ENCODE measurements around the gene DNAH11. TPM values are rescaled to one million over a fixed set of nuclear protein-coding genes. Genes with fewer than 3 reads are reported as not detected.

Gene DNAH11
- total RNA-seq, 1 experiment from 2014 or later: 0.54 TPM

DNA sequence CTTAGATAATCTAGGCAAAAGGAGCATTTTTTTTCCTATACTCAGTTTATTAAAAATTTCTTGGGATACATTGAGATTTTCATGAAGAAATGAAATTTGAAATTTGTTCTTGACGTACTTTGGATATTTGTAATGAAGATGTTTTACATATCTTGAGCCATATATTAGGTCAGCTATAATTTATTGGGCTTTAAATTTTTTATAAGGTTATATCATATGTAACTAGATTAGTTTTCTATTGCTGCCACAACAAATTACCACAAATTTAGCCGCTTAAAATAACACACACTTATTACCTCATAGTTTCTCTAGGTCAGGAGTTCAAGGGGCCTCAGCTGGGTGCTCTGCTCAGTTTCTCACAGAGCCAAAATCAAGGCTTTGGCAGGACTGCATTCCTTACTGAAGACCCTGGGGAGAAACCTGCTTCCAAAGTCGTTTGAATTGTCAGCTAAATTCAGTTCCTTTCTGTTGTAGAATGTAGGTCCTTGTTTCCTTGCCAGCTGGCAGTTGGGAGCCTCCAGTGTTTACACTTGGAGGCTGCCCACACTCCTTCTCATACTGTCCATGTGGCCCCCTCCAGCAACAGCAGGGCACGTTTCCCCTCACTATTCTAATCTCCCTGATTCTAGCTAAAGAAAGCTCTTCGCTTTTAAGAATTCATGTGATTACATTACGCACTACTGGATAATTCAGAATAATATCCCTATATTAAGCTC is 42.6 kb upstream of the DNAH11 start:
- ChIA-PET CTCF (interaction anchor here (0.7 kb wide), 1 partner anchor 402 kb away, joined by 3 read pairs; no protein-coding TSS in a partner anchor), POLR2A (ENCODE audit: low non-redundant PET) (interaction anchor here (0.7 kb wide), 1 partner anchor 218 kb away, joined by 3 read pairs; no protein-coding TSS in a partner anchor)
- BruUV-seq (replicated peaks): no TSS peak
- Histone ChIP-seq H3K36me3 (ENCODE audit: insufficient read depth, low read length, poor library complexity, severe bottlenecking) (no peaks in the 10 kb centered on the region), H3K9me3 (ENCODE audit: low read depth, low read length, poor library complexity, severe bottlenecking) (peaks cover 3% of the 10 kb centered on the region), H3K4me1 (ENCODE audit: insufficient read depth, low read length, poor library complexity, severe bottlenecking) (no peaks in the 10 kb centered on the region), H3K4me3 (ENCODE audit: low read depth, low read length, poor library complexity, severe bottlenecking) (no peak overlapping the region), H3K27me3 (replicated peaks; ENCODE audit: insufficient read depth, low read depth, low read length, poor library complexity) (no peaks in the 10 kb centered on the region), H3K27ac (ENCODE audit: low read depth, low read length, poor library complexity, severe bottlenecking) (no peak overlapping the region)
- intact Hi-C loops (cut with micrococcal nuclease; ENCODE audit: unreplicated experiment): no loop called here
- no peak for DNase-seq (ENCODE audit: low spot score)
- TF ChIP-seq, protein P1, sequence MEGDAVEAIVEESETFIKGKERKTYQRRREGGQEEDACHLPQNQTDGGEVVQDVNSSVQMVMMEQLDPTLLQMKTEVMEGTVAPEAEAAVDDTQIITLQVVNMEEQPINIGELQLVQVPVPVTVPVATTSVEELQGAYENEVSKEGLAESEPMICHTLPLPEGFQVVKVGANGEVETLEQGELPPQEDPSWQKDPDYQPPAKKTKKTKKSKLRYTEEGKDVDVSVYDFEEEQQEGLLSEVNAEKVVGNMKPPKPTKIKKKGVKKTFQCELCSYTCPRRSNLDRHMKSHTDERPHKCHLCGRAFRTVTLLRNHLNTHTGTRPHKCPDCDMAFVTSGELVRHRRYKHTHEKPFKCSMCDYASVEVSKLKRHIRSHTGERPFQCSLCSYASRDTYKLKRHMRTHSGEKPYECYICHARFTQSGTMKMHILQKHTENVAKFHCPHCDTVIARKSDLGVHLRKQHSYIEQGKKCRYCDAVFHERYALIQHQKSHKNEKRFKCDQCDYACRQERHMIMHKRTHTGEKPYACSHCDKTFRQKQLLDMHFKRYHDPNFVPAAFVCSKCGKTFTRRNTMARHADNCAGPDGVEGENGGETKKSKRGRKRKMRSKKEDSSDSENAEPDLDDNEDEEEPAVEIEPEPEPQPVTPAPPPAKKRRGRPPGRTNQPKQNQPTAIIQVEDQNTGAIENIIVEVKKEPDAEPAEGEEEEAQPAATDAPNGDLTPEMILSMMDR (conservative IDR thresholded peaks at IDR 0.05; ENCODE audit: low read depth, low read length): no peak
- TF ChIP-seq EZH2 (IDR thresholded peaks at IDR 0.05; ENCODE audit: borderline replicate concordance, low read depth, low read length, poor library complexity, severe bottlenecking): no peak

GRCh38 chr7:21504021-21504420 is 38.8 kb upstream of the DNAH11 start:
- intact Hi-C loops (cut with micrococcal nuclease; ENCODE audit: unreplicated experiment): no loop called here
- H3K4me1 ChIP-seq (ENCODE audit: insufficient read depth, low read length, poor library complexity, severe bottlenecking): no peaks in the 10 kb centered on the region
- H3K27ac ChIP-seq (ENCODE audit: low read depth, low read length, poor library complexity, severe bottlenecking): no peak overlapping the region
- no peaks in the 10 kb centered on the region for H3K36me3 ChIP-seq (ENCODE audit: insufficient read depth, low read length, poor library complexity, severe bottlenecking)
- TF ChIP-seq, protein P1 (conservative IDR thresholded peaks at IDR 0.05; ENCODE audit: low read depth, low read length): no peak
- TF ChIP-seq EZH2 (IDR thresholded peaks at IDR 0.05; ENCODE audit: borderline replicate concordance, low read depth, low read length, poor library complexity, severe bottlenecking): no peak
- H3K9me3 ChIP-seq (ENCODE audit: low read depth, low read length, poor library complexity, severe bottlenecking): no peaks in the 10 kb centered on the region
- no peak for DNase-seq (ENCODE audit: low spot score)
- H3K4me3 ChIP-seq (ENCODE audit: low read depth, low read length, poor library complexity, severe bottlenecking): no peak overlapping the region
- BruUV-seq (replicated peaks): no TSS peak
- POLR2A ChIA-PET (ENCODE audit: low non-redundant PET): no interaction called here
- CTCF ChIA-PET: no interaction called here
- H3K27me3 ChIP-seq (replicated peaks; ENCODE audit: insufficient read depth, low read depth, low read length, poor library complexity): no peaks in the 10 kb centered on the region

DNA sequence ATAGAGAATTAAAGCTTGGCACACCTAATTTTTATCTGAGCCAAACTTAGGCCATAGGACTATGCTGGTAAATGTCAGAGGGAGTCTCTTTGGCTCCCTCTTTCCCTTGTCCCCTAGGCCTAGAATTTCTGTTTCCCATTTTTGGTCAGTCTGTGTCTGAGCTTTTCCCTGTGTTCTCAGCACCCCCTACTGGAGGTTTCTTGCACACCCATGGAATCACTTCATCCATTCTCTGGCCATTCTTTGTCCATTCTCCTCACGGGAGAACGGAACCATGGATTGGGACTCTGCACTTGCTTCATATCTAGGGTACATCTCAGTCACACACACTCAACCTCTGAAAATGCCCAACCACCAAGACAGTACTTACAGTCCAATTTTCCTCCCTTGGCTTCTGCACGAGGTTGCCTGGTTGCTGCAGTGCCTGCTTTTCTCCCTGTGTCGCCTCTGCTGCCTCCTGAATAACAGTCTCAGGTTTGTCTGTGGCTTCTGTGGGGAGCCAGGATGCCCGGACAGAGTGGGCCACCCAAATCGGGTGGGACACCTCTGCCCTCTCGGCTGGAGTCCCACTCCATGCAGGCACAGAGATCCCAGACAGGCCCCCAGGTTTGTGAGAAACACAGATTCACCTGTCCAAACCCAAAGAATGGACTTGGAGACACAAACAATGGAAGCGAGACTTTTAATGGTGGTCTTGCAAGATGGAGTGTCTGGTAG is 35.1 kb upstream of the DNAH11 start:
- Histone ChIP-seq H3K4me3 (ENCODE audit: low read depth, low read length, poor library complexity, severe bottlenecking) (no peak overlapping the region), H3K9me3 (ENCODE audit: low read depth, low read length, poor library complexity, severe bottlenecking) (no peaks in the 10 kb centered on the region), H3K4me1 (ENCODE audit: insufficient read depth, low read length, poor library complexity, severe bottlenecking) (no peaks in the 10 kb centered on the region), H3K27ac (ENCODE audit: low read depth, low read length, poor library complexity, severe bottlenecking) (no peak overlapping the region), H3K36me3 (ENCODE audit: insufficient read depth, low read length, poor library complexity, severe bottlenecking) (no peaks in the 10 kb centered on the region), H3K27me3 (replicated peaks; ENCODE audit: insufficient read depth, low read depth, low read length, poor library complexity) (no peaks in the 10 kb centered on the region)
- ChIA-PET CTCF (no interaction called here), POLR2A (ENCODE audit: low non-redundant PET) (no interaction called here)
- intact Hi-C loops (cut with micrococcal nuclease; ENCODE audit: unreplicated experiment): loop anchor here (1.0 to 5.0 kb wide), 3 partner anchors 246 to 730 kb away; no protein-coding TSS in a partner anchor
- no TSS peak for BruUV-seq (replicated peaks)
- peak; percentile 65 for DNase-seq (ENCODE audit: low spot score)
- TF ChIP-seq, protein P1 (conservative IDR thresholded peaks at IDR 0.05; ENCODE audit: low read depth, low read length): peak; percentile 71
- TF ChIP-seq EZH2 (IDR thresholded peaks at IDR 0.05; ENCODE audit: borderline replicate concordance, low read depth, low read length, poor library complexity, severe bottlenecking): no peak
